ENCODE results near the gene SEBOX.

- TF ChIP-seq ZSCAN20 (CRISPR knock-in tag; IDR thresholded peaks at IDR 0.05) (no peak), HDAC2 (IDR thresholded peaks at IDR 0.05) (no peak), RAD21 (conservative IDR thresholded peaks at IDR 0.05 in 1 of 2, IDR thresholded peaks at IDR 0.05 in 1 of 2) (no peak), NFE2L2 (conservative IDR thresholded peaks at IDR 0.05; ENCODE audit: low read length) (no peak), JUN (IDR thresholded peaks at IDR 0.05) (no peak), PBX3 (IDR thresholded peaks at IDR 0.05) (no peak), POLR2A (IDR thresholded peaks at IDR 0.05; ENCODE audit: low read length) (no peak)
- TF ChIP-seq, protein P1, sequence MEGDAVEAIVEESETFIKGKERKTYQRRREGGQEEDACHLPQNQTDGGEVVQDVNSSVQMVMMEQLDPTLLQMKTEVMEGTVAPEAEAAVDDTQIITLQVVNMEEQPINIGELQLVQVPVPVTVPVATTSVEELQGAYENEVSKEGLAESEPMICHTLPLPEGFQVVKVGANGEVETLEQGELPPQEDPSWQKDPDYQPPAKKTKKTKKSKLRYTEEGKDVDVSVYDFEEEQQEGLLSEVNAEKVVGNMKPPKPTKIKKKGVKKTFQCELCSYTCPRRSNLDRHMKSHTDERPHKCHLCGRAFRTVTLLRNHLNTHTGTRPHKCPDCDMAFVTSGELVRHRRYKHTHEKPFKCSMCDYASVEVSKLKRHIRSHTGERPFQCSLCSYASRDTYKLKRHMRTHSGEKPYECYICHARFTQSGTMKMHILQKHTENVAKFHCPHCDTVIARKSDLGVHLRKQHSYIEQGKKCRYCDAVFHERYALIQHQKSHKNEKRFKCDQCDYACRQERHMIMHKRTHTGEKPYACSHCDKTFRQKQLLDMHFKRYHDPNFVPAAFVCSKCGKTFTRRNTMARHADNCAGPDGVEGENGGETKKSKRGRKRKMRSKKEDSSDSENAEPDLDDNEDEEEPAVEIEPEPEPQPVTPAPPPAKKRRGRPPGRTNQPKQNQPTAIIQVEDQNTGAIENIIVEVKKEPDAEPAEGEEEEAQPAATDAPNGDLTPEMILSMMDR (IDR thresholded peaks at IDR 0.05), result no peak
- TF ChIP-seq, protein P2, sequence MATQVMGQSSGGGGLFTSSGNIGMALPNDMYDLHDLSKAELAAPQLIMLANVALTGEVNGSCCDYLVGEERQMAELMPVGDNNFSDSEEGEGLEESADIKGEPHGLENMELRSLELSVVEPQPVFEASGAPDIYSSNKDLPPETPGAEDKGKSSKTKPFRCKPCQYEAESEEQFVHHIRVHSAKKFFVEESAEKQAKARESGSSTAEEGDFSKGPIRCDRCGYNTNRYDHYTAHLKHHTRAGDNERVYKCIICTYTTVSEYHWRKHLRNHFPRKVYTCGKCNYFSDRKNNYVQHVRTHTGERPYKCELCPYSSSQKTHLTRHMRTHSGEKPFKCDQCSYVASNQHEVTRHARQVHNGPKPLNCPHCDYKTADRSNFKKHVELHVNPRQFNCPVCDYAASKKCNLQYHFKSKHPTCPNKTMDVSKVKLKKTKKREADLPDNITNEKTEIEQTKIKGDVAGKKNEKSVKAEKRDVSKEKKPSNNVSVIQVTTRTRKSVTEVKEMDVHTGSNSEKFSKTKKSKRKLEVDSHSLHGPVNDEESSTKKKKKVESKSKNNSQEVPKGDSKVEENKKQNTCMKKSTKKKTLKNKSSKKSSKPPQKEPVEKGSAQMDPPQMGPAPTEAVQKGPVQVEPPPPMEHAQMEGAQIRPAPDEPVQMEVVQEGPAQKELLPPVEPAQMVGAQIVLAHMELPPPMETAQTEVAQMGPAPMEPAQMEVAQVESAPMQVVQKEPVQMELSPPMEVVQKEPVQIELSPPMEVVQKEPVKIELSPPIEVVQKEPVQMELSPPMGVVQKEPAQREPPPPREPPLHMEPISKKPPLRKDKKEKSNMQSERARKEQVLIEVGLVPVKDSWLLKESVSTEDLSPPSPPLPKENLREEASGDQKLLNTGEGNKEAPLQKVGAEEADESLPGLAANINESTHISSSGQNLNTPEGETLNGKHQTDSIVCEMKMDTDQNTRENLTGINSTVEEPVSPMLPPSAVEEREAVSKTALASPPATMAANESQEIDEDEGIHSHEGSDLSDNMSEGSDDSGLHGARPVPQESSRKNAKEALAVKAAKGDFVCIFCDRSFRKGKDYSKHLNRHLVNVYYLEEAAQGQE (IDR thresholded peaks at IDR 0.05), result no peak
- TF ChIP-seq, protein P3, sequence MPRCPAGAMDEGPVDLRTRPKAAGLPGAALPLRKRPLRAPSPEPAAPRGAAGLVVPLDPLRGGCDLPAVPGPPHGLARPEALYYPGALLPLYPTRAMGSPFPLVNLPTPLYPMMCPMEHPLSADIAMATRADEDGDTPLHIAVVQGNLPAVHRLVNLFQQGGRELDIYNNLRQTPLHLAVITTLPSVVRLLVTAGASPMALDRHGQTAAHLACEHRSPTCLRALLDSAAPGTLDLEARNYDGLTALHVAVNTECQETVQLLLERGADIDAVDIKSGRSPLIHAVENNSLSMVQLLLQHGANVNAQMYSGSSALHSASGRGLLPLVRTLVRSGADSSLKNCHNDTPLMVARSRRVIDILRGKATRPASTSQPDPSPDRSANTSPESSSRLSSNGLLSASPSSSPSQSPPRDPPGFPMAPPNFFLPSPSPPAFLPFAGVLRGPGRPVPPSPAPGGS (IDR thresholded peaks at IDR 0.05), result no peak
Observed at GRCh38 chr17:28330671-28331070, 34.3 kb downstream of the SEBOX start.

Measured in A549 (cell line).